ENCODE data around the gene ST7.

Gene ST7

DNA sequence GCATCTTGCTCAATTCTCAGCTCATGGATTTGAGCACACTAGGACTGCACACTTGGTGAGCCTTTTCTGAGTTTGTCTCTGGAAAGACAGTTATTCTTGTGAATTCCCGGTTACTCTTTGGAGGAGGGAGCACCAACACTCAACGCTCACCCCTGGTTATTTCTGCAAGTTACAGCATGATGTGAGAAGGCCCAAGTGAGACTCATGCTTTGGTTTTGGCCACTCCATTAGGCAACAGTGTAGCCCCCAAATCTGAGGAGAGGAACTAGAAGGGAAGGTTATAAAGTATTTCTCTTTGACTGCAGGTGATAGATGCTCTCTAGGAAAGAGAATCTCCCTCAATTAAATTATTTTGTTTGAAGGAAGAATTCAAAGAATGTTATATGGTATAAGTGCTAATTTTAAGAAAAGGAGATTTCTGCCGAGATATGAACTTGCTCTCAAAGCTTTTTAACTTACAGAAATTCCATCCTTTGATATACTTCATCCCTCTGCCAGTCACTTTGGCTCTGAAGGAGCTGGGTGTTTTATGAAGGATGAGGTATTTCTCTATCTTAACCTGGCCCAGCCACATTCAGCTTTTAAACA lies 186.2 kb downstream of the ST7 start:
- Histone ChIP-seq H3K27ac (no peak overlapping the region), H3K4me3 (no peak overlapping the region)
- no peak for DNase-seq (ENCODE audit: low spot score)
- TF ChIP-seq, protein P1, sequence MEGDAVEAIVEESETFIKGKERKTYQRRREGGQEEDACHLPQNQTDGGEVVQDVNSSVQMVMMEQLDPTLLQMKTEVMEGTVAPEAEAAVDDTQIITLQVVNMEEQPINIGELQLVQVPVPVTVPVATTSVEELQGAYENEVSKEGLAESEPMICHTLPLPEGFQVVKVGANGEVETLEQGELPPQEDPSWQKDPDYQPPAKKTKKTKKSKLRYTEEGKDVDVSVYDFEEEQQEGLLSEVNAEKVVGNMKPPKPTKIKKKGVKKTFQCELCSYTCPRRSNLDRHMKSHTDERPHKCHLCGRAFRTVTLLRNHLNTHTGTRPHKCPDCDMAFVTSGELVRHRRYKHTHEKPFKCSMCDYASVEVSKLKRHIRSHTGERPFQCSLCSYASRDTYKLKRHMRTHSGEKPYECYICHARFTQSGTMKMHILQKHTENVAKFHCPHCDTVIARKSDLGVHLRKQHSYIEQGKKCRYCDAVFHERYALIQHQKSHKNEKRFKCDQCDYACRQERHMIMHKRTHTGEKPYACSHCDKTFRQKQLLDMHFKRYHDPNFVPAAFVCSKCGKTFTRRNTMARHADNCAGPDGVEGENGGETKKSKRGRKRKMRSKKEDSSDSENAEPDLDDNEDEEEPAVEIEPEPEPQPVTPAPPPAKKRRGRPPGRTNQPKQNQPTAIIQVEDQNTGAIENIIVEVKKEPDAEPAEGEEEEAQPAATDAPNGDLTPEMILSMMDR (IDR thresholded peaks at IDR 0.05): no peak

DNA sequence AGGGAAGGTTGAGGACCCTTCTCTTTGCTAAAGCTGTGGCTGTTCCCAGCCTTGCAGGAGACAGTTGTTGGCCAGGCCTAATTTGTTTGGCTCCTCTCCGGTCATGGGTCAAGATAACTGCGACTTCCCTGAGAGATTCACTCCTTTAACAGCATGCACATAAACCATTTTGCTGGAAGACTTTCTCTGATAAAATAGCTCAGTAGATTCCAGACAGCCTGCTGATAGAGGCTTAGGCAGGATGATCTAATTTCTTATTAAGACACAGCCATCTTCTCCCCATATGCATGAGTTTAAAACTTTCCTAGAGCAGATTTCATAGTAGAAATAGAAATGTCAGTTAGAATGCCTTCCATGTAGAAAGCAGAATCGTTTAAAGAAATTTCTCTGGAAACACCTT lies 187.6 kb downstream of the ST7 start:
- Histone ChIP-seq H3K27ac (no peak overlapping the region), H3K4me3 (no peak overlapping the region)
- TF ChIP-seq, protein P1 (IDR thresholded peaks at IDR 0.05): no peak
- DNase-seq (ENCODE audit: low spot score): no peak

DNA sequence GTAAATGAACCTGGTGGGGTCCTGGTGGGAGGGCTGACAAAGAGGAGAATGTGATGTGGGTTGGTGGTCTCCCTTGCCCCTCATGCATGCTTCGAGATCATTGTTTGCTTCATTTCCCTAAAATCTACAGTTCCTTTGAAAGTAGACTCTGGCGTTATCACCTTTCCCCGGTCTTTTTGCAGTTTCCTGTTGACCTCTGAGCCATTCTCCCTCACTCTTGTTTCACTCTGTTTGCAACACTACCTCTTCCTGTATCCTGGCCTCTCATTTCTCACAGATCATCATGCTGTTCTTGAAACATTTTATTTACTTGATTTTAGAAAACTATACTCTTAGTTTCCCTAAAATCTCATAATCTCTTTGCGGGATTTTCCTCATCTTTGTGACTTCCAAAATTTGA lies 189.8 kb downstream of the ST7 start:
- no peak overlapping the region for H3K27ac ChIP-seq
- TF ChIP-seq, protein P1 (IDR thresholded peaks at IDR 0.05): no peak
- no peak overlapping the region for H3K4me3 ChIP-seq
- DNase-seq (ENCODE audit: low spot score): no peak

DNA sequence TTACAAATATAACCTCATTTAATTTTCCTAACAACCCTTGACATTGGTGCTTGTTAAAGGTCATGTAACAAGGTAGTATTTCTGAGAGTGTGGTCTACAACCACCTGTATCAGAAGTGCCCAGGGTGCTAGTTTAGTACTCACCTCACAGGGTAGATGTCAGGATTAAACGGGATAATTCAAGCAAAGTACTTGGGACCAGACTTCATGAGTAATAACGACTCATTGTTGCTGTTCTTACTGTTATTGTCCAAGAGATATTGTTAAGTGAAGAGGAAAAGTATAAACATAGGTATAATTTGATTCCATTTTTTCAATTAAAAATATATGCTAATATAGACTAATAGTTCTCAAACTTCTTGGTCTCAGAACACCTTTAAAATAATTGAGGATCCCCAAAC lies 190.3 kb downstream of the ST7 start:
- TF ChIP-seq, protein P1 (IDR thresholded peaks at IDR 0.05): no peak
- DNase-seq (ENCODE audit: low spot score): no peak

GRCh38 chr7:117145333-117145732 lies 192.0 kb downstream of the ST7 start:
- no peak overlapping the region for H3K4me3 ChIP-seq

More for the DNA sequence above, 190.3 kb downstream of the ST7 start:
- Histone ChIP-seq H3K4me3 (no peak overlapping the region), H3K27ac (no peak overlapping the region)

DNA sequence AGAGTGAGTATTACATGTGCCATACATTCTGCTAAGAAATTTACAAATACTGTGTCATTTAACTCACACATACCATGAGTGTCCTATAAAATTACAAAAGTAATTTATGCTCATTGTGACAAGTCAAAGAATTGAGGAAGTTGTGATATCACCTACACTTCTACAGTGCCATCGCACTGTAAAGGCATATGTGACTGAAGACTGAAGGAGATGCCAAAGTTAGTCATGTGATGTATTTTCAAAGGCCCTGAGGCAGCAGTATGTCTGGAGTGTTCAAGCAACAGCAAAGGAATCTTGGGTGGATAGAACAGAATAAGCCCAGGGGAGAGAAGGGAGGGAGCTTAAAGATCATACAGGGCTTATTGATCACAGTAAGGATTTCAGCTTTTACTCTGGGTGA lies 192.8 kb downstream of the ST7 start:
- no peak for DNase-seq (ENCODE audit: low spot score)
- Histone ChIP-seq H3K4me3 (no peak overlapping the region), H3K27ac (no peak overlapping the region)
- TF ChIP-seq, protein P1 (IDR thresholded peaks at IDR 0.05): no peak

More at GRCh38 chr7:117145333-117145732, 192.0 kb downstream of the ST7 start:
- TF ChIP-seq, protein P1 (IDR thresholded peaks at IDR 0.05): no peak
- H3K27ac ChIP-seq: no peak overlapping the region
- DNase-seq (ENCODE audit: low spot score): no peak

DNA sequence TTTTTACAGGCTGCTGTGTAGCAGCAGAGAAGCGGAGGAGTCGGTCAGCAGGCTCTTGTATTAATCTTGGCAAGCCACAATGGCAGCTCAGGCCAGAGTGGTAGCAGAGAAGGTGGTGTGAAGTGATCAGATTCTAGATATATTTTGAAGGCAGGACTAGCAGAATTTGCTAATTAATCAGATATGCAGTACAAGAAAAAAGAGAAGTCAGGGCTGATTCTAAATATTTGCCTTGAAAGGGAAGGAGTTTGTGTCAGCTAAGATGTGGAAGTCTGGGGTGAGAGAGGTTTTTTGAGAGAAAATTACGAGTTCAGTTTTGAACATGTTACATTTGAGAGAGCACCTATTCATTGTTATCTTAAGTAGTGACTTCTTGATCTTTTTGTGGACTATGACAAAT lies 193.2 kb downstream of the ST7 start:
- Histone ChIP-seq H3K27ac (no peak overlapping the region), H3K4me3 (no peak overlapping the region)
- TF ChIP-seq, protein P1 (IDR thresholded peaks at IDR 0.05): no peak
- no peak for DNase-seq (ENCODE audit: low spot score)
